NCI-H2196 (cell line): ENCODE measurements around the gene SMYD3.

Experiments
- DNase-seq: peaks from one replicate; lab custom pipeline; 2025; ENCODE audit not compliant: unreplicated experiment; lab: John Stamatoyannopoulos, UW

SMYD3 gene

GRCh38 chr1:245707941-245708340, 799.1 kb downstream of the SMYD3 start:
- no peak for DNase-seq

- no peak for DNase-seq
Measured at GRCh38 chr1:245704765-245705164, 802.3 kb downstream of the SMYD3 start.

- no peak for DNase-seq
Measured at GRCh38 chr1:245704341-245704740, 802.7 kb downstream of the SMYD3 start.

- DNase-seq: no peak
Measured at GRCh38 chr1:245702346-245702745, 804.7 kb downstream of the SMYD3 start.

GRCh38 chr1:245701631-245702030, 805.4 kb downstream of the SMYD3 start:
- DNase-seq: no peak

GRCh38 chr1:245700631-245701030, 806.4 kb downstream of the SMYD3 start:
- no peak for DNase-seq
